ENCODE measurements around the gene PLA2G12B. TPM values are rescaled to one million over a fixed set of nuclear protein-coding genes. Genes with fewer than 3 reads are reported as not detected.

The PLA2G12B gene
- total and polyA plus RNA-seq, 4 donors = 31.9 to 60.2 (median 47.3) TPM

DNA sequence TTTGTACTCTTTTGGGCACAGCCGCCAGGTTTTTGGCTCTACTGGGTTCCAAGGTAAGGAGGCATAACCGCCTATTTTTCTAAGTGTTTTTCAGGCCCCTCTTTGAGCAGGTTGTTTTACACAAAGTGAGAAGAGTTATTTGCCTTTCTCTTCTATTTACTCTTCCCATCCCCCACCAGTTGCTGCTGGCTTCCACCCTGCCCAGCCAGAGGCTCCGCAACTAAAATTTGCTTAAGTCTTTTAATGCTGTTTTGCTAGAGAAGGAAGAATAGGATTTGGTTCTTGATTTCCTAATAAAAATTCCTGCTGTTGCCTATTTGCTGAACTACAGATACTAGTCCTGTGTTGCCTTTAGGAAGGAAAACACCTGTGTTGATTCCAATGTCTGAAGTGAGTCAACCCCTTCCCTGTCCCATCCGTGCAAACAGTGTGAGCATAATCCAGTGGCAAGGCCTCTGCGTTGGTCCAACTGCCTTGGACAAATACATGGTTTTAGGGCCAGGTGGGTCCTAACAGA, 1.9 kb downstream of the PLA2G12B start:
- Histone ChIP-seq H3K36me3 (ENCODE audit: control insufficient read depth in 4 of 4, insufficient read depth in 3 of 4, low read depth in 1 of 4, low read length in 3 of 4) (no peaks in the 10 kb centered on the region), H3K9me3 (ENCODE audit: control insufficient read depth in 4 of 4, low read length in 3 of 4) (no peaks in the 10 kb centered on the region), H3K4me1 (ENCODE audit: control insufficient read depth in 4 of 4, insufficient read depth in 4 of 4, low read length in 3 of 4) (peaks cover 5 to 31% (median 11%) of the 10 kb centered on the region in 4 donors), H3K4me3 (ENCODE audit: low read depth in 1 of 3, low read length in 3 of 3) (peak overlapping the region; percentile 66 to 85 (median 67)), H3K27me3 (ENCODE audit: control insufficient read depth in 4 of 4, insufficient read depth in 4 of 4, low read length in 3 of 4) (no peaks in the 10 kb centered on the region), H3K9ac (ENCODE audit: low read depth in 1 of 2, low read length in 2 of 2) (peak overlapping the region; percentile 65 to 82), H3K27ac (ENCODE audit: low read depth in 1 of 2, low read length in 2 of 2) (peak overlapping the region; percentile 93 to 99)
- TF ChIP-seq HNF4A (conservative IDR thresholded peaks at IDR 0.05) (peak; percentile 35 to 43), JUND (IDR thresholded peaks at IDR 0.05) (peak in 1 of 2 donors; percentile 27), HNF4G (IDR thresholded peaks at IDR 0.05) (no peak), FOXA1 (IDR thresholded peaks at IDR 0.05) (no peak), NR2F2 (IDR thresholded peaks at IDR 0.05) (no peak), FOXA2 (IDR thresholded peaks at IDR 0.05) (no peak), SP1 (IDR thresholded peaks at IDR 0.05) (no peak), EGR1 (IDR thresholded peaks at IDR 0.05; ENCODE audit: low read depth in 2 of 2) (no peak), YY1 (IDR thresholded peaks at IDR 0.05) (no peak), GABPA (IDR thresholded peaks at IDR 0.05 in 1 of 2, conservative IDR thresholded peaks at IDR 0.05 in 1 of 2) (no peak), RAD21 (IDR thresholded peaks at IDR 0.05) (peak in 1 of 2 donors; percentile 9), RXRA (IDR thresholded peaks at IDR 0.05) (no peak), TAF1 (conservative IDR thresholded peaks at IDR 0.05) (peak; percentile 36)
- TF ChIP-seq, protein P1, sequence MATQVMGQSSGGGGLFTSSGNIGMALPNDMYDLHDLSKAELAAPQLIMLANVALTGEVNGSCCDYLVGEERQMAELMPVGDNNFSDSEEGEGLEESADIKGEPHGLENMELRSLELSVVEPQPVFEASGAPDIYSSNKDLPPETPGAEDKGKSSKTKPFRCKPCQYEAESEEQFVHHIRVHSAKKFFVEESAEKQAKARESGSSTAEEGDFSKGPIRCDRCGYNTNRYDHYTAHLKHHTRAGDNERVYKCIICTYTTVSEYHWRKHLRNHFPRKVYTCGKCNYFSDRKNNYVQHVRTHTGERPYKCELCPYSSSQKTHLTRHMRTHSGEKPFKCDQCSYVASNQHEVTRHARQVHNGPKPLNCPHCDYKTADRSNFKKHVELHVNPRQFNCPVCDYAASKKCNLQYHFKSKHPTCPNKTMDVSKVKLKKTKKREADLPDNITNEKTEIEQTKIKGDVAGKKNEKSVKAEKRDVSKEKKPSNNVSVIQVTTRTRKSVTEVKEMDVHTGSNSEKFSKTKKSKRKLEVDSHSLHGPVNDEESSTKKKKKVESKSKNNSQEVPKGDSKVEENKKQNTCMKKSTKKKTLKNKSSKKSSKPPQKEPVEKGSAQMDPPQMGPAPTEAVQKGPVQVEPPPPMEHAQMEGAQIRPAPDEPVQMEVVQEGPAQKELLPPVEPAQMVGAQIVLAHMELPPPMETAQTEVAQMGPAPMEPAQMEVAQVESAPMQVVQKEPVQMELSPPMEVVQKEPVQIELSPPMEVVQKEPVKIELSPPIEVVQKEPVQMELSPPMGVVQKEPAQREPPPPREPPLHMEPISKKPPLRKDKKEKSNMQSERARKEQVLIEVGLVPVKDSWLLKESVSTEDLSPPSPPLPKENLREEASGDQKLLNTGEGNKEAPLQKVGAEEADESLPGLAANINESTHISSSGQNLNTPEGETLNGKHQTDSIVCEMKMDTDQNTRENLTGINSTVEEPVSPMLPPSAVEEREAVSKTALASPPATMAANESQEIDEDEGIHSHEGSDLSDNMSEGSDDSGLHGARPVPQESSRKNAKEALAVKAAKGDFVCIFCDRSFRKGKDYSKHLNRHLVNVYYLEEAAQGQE (IDR thresholded peaks at IDR 0.05) = peak; percentile 41
- TF ChIP-seq, protein P2, sequence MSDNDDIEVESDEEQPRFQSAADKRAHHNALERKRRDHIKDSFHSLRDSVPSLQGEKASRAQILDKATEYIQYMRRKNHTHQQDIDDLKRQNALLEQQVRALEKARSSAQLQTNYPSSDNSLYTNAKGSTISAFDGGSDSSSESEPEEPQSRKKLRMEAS (IDR thresholded peaks at IDR 0.05) = no peak
- TF ChIP-seq, protein P3, sequence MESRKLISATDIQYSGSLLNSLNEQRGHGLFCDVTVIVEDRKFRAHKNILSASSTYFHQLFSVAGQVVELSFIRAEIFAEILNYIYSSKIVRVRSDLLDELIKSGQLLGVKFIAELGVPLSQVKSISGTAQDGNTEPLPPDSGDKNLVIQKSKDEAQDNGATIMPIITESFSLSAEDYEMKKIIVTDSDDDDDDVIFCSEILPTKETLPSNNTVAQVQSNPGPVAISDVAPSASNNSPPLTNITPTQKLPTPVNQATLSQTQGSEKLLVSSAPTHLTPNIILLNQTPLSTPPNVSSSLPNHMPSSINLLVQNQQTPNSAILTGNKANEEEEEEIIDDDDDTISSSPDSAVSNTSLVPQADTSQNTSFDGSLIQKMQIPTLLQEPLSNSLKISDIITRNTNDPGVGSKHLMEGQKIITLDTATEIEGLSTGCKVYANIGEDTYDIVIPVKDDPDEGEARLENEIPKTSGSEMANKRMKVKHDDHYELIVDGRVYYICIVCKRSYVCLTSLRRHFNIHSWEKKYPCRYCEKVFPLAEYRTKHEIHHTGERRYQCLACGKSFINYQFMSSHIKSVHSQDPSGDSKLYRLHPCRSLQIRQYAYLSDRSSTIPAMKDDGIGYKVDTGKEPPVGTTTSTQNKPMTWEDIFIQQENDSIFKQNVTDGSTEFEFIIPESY (IDR thresholded peaks at IDR 0.05) = no peak
- TF ChIP-seq, protein P4, sequence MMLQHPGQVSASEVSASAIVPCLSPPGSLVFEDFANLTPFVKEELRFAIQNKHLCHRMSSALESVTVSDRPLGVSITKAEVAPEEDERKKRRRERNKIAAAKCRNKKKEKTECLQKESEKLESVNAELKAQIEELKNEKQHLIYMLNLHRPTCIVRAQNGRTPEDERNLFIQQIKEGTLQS (IDR thresholded peaks at IDR 0.05) = peak; percentile 11
- TF ChIP-seq, protein P5, sequence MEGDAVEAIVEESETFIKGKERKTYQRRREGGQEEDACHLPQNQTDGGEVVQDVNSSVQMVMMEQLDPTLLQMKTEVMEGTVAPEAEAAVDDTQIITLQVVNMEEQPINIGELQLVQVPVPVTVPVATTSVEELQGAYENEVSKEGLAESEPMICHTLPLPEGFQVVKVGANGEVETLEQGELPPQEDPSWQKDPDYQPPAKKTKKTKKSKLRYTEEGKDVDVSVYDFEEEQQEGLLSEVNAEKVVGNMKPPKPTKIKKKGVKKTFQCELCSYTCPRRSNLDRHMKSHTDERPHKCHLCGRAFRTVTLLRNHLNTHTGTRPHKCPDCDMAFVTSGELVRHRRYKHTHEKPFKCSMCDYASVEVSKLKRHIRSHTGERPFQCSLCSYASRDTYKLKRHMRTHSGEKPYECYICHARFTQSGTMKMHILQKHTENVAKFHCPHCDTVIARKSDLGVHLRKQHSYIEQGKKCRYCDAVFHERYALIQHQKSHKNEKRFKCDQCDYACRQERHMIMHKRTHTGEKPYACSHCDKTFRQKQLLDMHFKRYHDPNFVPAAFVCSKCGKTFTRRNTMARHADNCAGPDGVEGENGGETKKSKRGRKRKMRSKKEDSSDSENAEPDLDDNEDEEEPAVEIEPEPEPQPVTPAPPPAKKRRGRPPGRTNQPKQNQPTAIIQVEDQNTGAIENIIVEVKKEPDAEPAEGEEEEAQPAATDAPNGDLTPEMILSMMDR (IDR thresholded peaks at IDR 0.05; ENCODE audit: low read depth, low read length, missing input control) = no peak
- DNase-seq (ENCODE audit: low spot score) = no peak
- 33% methylated on average over 5 of the region's 5 CpGs for WGBS
